GM23338 (cell line): ENCODE results near the gene DYNLL2. TPM values are rescaled to one million over a fixed set of nuclear protein-coding genes. Genes with fewer than 3 reads are reported as not detected.
A peak's percentile ranks its signal among the peaks of the same experiment; 100 is the strongest.

Experiments used
- ATAC-seq: fragments of 200-7000 bp; cut with Tn5 transposase; 3 replicates; pipeline ENCODE4 v1.9.1; 2020
- DNase-seq: peaks from one replicate; pipeline ENCODE4 v3.0.0-alpha.2; 2015; ENCODE audit warnings: low spot score
- H2AFZ ChIP-seq: fragments of 200-600 bp; sonication (generic); 2 replicates; pipeline ENCODE4 v1.8.0; 2016; ENCODE audit warnings: antibody characterized with exemption, mild to moderate bottlenecking, moderate library complexity
- H3F3A ChIP-seq: fragments of 200-600 bp; sonication (generic); replicated peaks from 2 replicates; pipeline ENCODE4 v1.8.0; 2017; ENCODE audit warnings: antibody characterized with exemption, mixed run types, low read depth
- H3K27ac ChIP-seq: fragments of 200-600 bp; sonication (generic); 2 replicates; pipeline ENCODE4 v1.6.1; 2016; ENCODE audit warnings: low read depth
- H3K27me3 ChIP-seq: fragments of 200-600 bp; sonication (generic); 2 replicates; pipeline ENCODE4 v1.8.0; 2016; ENCODE audit warnings: mild to moderate bottlenecking, mixed run types, moderate library complexity; ENCODE audit not compliant: insufficient read depth
- H3K36me3 ChIP-seq: fragments of 200-600 bp; sonication (generic); 2 replicates; pipeline ENCODE4 v1.8.0; 2016; ENCODE audit warnings: mild to moderate bottlenecking; ENCODE audit not compliant: insufficient read depth
- H3K4me1 ChIP-seq: fragments of 200-600 bp; sonication (generic); 2 replicates; pipeline ENCODE4 v1.8.0; 2016; ENCODE audit warnings: mild to moderate bottlenecking, moderate library complexity; ENCODE audit not compliant: insufficient read depth
- H3K4me2 ChIP-seq: fragments of 200-600 bp; sonication (generic); 2 replicates; pipeline ENCODE4 v1.7.1; 2017; ENCODE audit warnings: mixed run types
- H3K4me3 ChIP-seq: fragments of 200-600 bp; sonication (generic); 2 replicates; pipeline ENCODE4 v1.6.1; 2016; ENCODE audit warnings: mixed run types
- H3K79me2 ChIP-seq: fragments of 200-600 bp; sonication (generic); replicated peaks from 2 replicates; pipeline ENCODE4 v1.8.0; 2017; ENCODE audit warnings: mild to moderate bottlenecking; ENCODE audit not compliant: insufficient read depth
- H3K9me2 ChIP-seq: fragments of 200-600 bp; sonication (generic); 2 replicates; pipeline ENCODE4 v1.8.0; 2017; ENCODE audit not compliant: insufficient read depth
- H4K20me1 ChIP-seq: fragments of 200-600 bp; sonication (generic); replicated peaks from 2 replicates; pipeline ENCODE4 v1.8.0; 2017; ENCODE audit warnings: mild to moderate bottlenecking; ENCODE audit not compliant: insufficient read depth
- H3K27ac Mint-ChIP-seq: 2 replicates; pipeline ENCODE4 v1.8.0; 2020; ENCODE audit warnings: inconsistent platforms, mild to moderate bottlenecking, moderate library complexity, mixed read lengths
- H3K27me3 Mint-ChIP-seq: 3 replicates; pipeline ENCODE4 v1.8.0; 2022; ENCODE audit warnings: low read depth, mild to moderate bottlenecking, moderate library complexity, mixed read lengths, inconsistent platforms; ENCODE audit not compliant: insufficient read depth, poor library complexity
- H3K36me3 Mint-ChIP-seq: 3 replicates; pipeline ENCODE4 v1.8.0; 2021; ENCODE audit warnings: low read depth, mild to moderate bottlenecking, inconsistent platforms, moderate library complexity, mixed read lengths
- H3K4me1 Mint-ChIP-seq: 3 replicates; pipeline ENCODE4 v1.8.0; 2020; ENCODE audit warnings: mild to moderate bottlenecking, inconsistent platforms, mixed read lengths
- H3K4me3 Mint-ChIP-seq: 3 replicates; pipeline ENCODE4 v1.8.0; 2021; ENCODE audit warnings: moderate library complexity, mild to moderate bottlenecking, inconsistent platforms, mixed read lengths
- H3K9me3 Mint-ChIP-seq: 3 replicates; pipeline ENCODE4 v1.8.0; 2020; ENCODE audit warnings: moderate library complexity, mild to moderate bottlenecking, inconsistent platforms, mixed read lengths
- CREB1 ChIP-seq: fragments of 250-450 bp; sonication (Bioruptor Pico); IDR thresholded peaks from 2 replicates; pipeline ENCODE4 v1.5.0; 2020; ENCODE audit warnings: low read depth, mild to moderate bottlenecking, moderate library complexity
- EZH2 ChIP-seq: fragments of 200-600 bp; sonication (generic); IDR thresholded peaks from one replicate; pipeline ENCODE4 v1.8.0; 2017; ENCODE audit warnings: antibody characterized with exemption, mild to moderate bottlenecking, low read depth; ENCODE audit not compliant: unreplicated experiment
- EZH2phosphoT487 ChIP-seq: fragments of 200-600 bp; sonication (generic); IDR thresholded peaks from one replicate; pipeline ENCODE4 v1.8.1; 2018; ENCODE audit warnings: antibody characterized with exemption; ENCODE audit not compliant: unreplicated experiment
- JUNB ChIP-seq: IDR thresholded peaks from one replicate; pipeline ENCODE4 v1.6.1; 2016; ENCODE audit warnings: antibody characterized with exemption; ENCODE audit not compliant: unreplicated experiment
- NANOG ChIP-seq: IDR thresholded peaks from 2 replicates; pipeline ENCODE4 v1.6.1; 2016; ENCODE audit warnings: antibody characterized with exemption, borderline replicate concordance
- POLR2AphosphoS5 ChIP-seq: IDR thresholded peaks from 2 replicates; pipeline ENCODE4 v1.6.1; 2016; ENCODE audit warnings: antibody characterized with exemption, low read depth
- STAT1 ChIP-seq: IDR thresholded peaks from one replicate; pipeline ENCODE4 v1.6.1; 2016; ENCODE audit warnings: antibody characterized with exemption; ENCODE audit not compliant: unreplicated experiment
- ZNF114 ChIP-seq: fragments of 250-450 bp; sonication (Bioruptor Pico); IDR thresholded peaks from 2 replicates; pipeline ENCODE4 v1.5.0; 2020; ENCODE audit warnings: mild to moderate bottlenecking, moderate library complexity
- ZNF331 ChIP-seq: fragments of 250-450 bp; sonication (Bioruptor Pico); IDR thresholded peaks from 2 replicates; pipeline ENCODE4 v1.5.0; 2020; ENCODE audit warnings: low read depth, mild to moderate bottlenecking, moderate library complexity
- polyA plus RNA-seq: library from polyadenylated mRNA; unstranded; fragments of >200 nt; fragmentation: Nextera tagmentation; extraction: Ambion mirVana; gene quantifications from 2 replicates; pipeline ENCODE4 v1.2.1, GENCODE V29; 2016
- total RNA-seq: library from RNA; depleted of rRNA; stranded (reverse); fragments of >200 nt; shearing (Covaris generic); gene quantifications from 2 replicates; pipeline ENCODE4 v1.2.3, GENCODE V29; 2014
- TF ChIP-seq, protein P1 (sequence below): IDR thresholded peaks from 2 replicates; pipeline ENCODE4 v1.6.1; 2016; ENCODE audit warnings: antibody characterized with exemption
- TF ChIP-seq, protein P2 (sequence below), 2 experiments: fragments of 200-600 bp in 1 of 2; sonication (generic) in 1 of 2; conservative IDR thresholded peaks; 2 replicates each; pipeline versions ENCODE4 v1.5.1 to v1.6.1; 2016 to 2017; ENCODE audit warnings: antibody characterized with exemption in 2 of 2, low read depth in 2 of 2, mild to moderate bottlenecking in 2 of 2, moderate library complexity in 1 of 2

The DYNLL2 gene
- total and polyA plus RNA-seq, 2 experiments from 2014 or later = 5.1 to 30.0 TPM

DNA sequence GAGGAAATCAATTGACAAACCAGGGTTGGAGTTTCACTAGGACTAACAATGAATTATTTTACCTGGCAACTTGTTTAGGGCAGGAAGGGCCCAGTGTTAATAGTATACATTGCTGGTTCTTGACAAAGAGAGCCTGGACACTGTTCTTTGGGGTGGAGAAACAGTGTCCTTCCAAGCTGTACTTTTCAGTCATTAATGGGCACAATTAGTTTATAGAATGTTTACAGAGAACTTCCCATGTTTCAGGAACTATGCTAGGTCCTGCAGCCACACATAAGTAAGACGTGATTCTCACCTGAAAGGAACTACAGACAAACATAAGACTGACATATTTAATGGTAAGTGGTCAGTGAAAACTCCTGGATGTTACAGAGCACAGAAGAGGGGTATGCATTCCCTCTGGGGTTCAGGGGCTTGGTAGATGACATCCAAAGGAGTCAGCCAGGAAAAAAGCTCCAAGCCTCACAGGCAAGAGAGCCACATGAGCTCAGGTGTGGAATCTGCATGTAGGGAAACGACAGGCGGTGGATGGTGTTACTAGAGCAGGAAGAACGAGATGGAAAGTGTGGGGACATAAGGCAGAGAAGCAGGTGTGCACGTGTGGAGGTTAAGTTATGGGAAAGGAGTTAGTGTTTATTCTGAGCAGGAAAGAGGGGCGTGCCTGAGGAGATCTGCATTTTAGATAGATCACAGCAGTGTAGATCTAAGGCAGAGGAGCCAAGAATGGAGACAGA is 3.8 kb upstream of the DYNLL2 start (continued):
- TF ChIP-seq, protein P1, sequence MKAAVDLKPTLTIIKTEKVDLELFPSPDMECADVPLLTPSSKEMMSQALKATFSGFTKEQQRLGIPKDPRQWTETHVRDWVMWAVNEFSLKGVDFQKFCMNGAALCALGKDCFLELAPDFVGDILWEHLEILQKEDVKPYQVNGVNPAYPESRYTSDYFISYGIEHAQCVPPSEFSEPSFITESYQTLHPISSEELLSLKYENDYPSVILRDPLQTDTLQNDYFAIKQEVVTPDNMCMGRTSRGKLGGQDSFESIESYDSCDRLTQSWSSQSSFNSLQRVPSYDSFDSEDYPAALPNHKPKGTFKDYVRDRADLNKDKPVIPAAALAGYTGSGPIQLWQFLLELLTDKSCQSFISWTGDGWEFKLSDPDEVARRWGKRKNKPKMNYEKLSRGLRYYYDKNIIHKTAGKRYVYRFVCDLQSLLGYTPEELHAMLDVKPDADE = no peak
- TF ChIP-seq ZNF331 (CRISPR knock-in tag) (no peak), POLR2AphosphoS5 (no peak), CREB1 (no peak), JUNB (no peak), EZH2phosphoT487 (no peak), STAT1 (no peak)
- TF ChIP-seq, protein P2, sequence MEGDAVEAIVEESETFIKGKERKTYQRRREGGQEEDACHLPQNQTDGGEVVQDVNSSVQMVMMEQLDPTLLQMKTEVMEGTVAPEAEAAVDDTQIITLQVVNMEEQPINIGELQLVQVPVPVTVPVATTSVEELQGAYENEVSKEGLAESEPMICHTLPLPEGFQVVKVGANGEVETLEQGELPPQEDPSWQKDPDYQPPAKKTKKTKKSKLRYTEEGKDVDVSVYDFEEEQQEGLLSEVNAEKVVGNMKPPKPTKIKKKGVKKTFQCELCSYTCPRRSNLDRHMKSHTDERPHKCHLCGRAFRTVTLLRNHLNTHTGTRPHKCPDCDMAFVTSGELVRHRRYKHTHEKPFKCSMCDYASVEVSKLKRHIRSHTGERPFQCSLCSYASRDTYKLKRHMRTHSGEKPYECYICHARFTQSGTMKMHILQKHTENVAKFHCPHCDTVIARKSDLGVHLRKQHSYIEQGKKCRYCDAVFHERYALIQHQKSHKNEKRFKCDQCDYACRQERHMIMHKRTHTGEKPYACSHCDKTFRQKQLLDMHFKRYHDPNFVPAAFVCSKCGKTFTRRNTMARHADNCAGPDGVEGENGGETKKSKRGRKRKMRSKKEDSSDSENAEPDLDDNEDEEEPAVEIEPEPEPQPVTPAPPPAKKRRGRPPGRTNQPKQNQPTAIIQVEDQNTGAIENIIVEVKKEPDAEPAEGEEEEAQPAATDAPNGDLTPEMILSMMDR (conservative IDR thresholded peaks at IDR 0.05; ENCODE audit: low read depth in 2 of 2) = no peak

DNA sequence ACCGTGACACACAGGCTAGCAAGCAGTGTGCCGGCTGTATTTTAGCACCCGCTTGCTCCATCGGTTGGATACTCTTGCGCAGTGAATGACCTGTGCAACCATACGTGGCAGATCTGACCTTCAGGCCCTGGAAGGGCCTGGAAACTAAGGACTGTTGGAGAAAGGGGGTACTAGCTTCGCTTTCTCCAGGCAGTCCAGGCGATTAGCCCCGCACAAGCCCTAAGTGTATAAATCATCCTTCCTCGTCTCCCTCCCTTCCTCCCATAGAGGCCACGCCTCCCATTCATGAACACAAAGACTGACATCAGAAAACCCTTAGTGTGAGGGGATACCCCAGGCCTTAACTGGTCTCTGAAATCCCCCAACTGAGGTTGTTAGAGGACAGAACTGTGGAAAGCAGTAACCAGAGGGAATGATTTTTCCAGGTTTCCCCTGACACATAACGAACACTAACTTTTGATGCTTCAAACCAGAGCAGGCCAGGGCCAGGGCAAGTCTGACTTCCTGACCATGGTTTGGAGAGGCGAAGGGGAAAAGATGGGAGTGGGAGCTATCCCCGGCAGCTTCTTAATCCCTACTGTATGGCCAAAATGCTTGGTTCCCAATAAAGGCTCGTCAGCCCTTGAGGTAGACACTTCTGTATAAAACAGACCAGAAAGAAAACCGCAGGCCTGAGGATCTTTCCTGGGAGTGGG is 1.4 kb upstream of the DYNLL2 start:
- Histone ChIP-seq H3K4me3 (peak overlapping the region; percentile 57; the same call in 1 of the 2 replicates), H3K9me2 (no peaks in the 10 kb centered on the region), H3K27ac (peak overlapping the region; percentile 99), H2AFZ (peak overlapping the region; percentile 38), H4K20me1 (peaks cover 21% of the 10 kb centered on the region), H3F3A (peaks cover 7% of the 10 kb centered on the region; the same call in 1 of the 2 replicates), H3K36me3 (peaks cover 11% of the 10 kb centered on the region), H3K27me3 (no peaks in the 10 kb centered on the region), H3K4me1 (peaks cover 28% of the 10 kb centered on the region), H3K79me2 (peaks cover 34% of the 10 kb centered on the region), H3K4me2 (peak overlapping the region; percentile 94)
- Mint-ChIP-seq H3K9me3 (no peaks in the 10 kb centered on the region; the same call in 2 of the 3 replicates), H3K36me3 (peaks cover 23% of the 10 kb centered on the region), H3K4me1 (peaks cover 41% of the 10 kb centered on the region), H3K27me3 (peaks cover 9% of the 10 kb centered on the region), H3K27ac (peak overlapping the region; percentile 85), H3K4me3 (peak overlapping the region; percentile 71)
- DNase-seq = peak; percentile 38
- ATAC-seq = peak; percentile 12
- TF ChIP-seq ZNF114 = no peak
- no peak for TF ChIP-seq NANOG
- TF ChIP-seq, protein P1 = no peak
- TF ChIP-seq POLR2AphosphoS5 = no peak
- TF ChIP-seq CREB1 = no peak
- TF ChIP-seq EZH2 = no peak
- no peak for TF ChIP-seq STAT1
- no peak for TF ChIP-seq EZH2phosphoT487
- TF ChIP-seq, protein P2 (conservative IDR thresholded peaks at IDR 0.05; ENCODE audit: low read depth in 2 of 2) = no peak
